Sigmoid colon (tissue), 3 donors: ENCODE measurements around the gene CEP44.

Source experiments
- CTCF ChIP-seq, 4 experiments: fragments of 450-650 bp in 3 of 4; fragments of 200-600 bp in 1 of 4; IDR thresholded peaks; one replicate each; pipeline ENCODE4 v1.5.1; 2016 to 2019; ENCODE audit warnings: antibody characterized with exemption in 4 of 4, mild to moderate bottlenecking in 3 of 4, moderate library complexity in 2 of 4
- POLR2A ChIP-seq, 2 donors: fragments of 450-650 bp; IDR thresholded peaks; one replicate each; pipeline ENCODE4 v1.6.1; 2016; ENCODE audit warnings: antibody characterized with exemption in 2 of 2, mild to moderate bottlenecking in 2 of 2, moderate library complexity in 2 of 2

- TF ChIP-seq POLR2A (IDR thresholded peaks at IDR 0.05) (no peak), CTCF (IDR thresholded peaks at IDR 0.05) (no peak)
Observed at GRCh38 chr4:174282836-174283506, 740 bp upstream of the CEP44 start.
